Mesodermal cell (in vitro differentiated cells): ENCODE data around the gene NSL1.

ENCODE experiments used
- H3K27ac ChIP-seq: 2 replicates; pipeline ENCODE4 v1.7.0; 2013; ENCODE audit warnings: mild to moderate bottlenecking, low read depth, low read length, moderate library complexity; ENCODE audit not compliant: severe bottlenecking
- H3K36me3 ChIP-seq: 2 replicates; pipeline ENCODE4 v1.7.1; 2013; ENCODE audit warnings: mild to moderate bottlenecking, low read length, moderate library complexity; ENCODE audit not compliant: control insufficient read depth, insufficient read depth
- H3K4me1 ChIP-seq: one replicate; pipeline ENCODE4 v1.7.1; 2013; ENCODE audit warnings: mild to moderate bottlenecking, low read length; ENCODE audit not compliant: insufficient read depth, control insufficient read depth, poor library complexity, severe bottlenecking
- H3K4me3 ChIP-seq: 2 replicates; pipeline ENCODE4 v1.7.0; 2013; ENCODE audit warnings: low read length, control low read depth, mild to moderate bottlenecking; ENCODE audit not compliant: insufficient read depth, poor library complexity, severe bottlenecking; ENCODE audit errors: extremely low read depth
- H3K9me3 ChIP-seq: 2 replicates; pipeline ENCODE4 v1.7.1; 2013; ENCODE audit warnings: mild to moderate bottlenecking, low read length, moderate library complexity; ENCODE audit not compliant: control insufficient read depth
- WGBS, 2 experiments: methylation state at CpG; one replicate each; pipeline ENCODE4 v1.1.5; 2013; ENCODE audit warnings: missing lambda C conversion rate in 2 of 2; ENCODE audit not compliant: insufficient coverage in 2 of 2; 5-methylcytosine and 5-hydroxymethylcytosine counted together

The NSL1 gene

GRCh38 chr1:212752252-212752933 is 39.2 kb downstream of the NSL1 start:
- H3K4me1 ChIP-seq = no peaks in the 10 kb centered on the region
- no peak overlapping the region for H3K4me3 ChIP-seq
- H3K27ac ChIP-seq = no peak overlapping the region
- H3K9me3 ChIP-seq = no peaks in the 10 kb centered on the region
- peaks cover 1% of the 10 kb centered on the region for H3K36me3 ChIP-seq
- WGBS, 2 experiments = 80% methylated on average over 1 of the region's 3 CpGs; no CpG with 5 or more reads in 1 of the 2 experiments

- Histone ChIP-seq H3K36me3 (peaks cover 5% of the 10 kb centered on the region), H3K4me1 (no peaks in the 10 kb centered on the region), H3K9me3 (no peaks in the 10 kb centered on the region), H3K4me3 (no peak overlapping the region), H3K27ac (no peak overlapping the region)
- 58 to 62% methylated on average over 3 to 4 of the region's 4 CpGs for WGBS, 2 experiments
These were observed 41.6 kb downstream of the NSL1 start for GRCh38 chr1:212749821-212750535.

- peaks cover 9% of the 10 kb centered on the region for H3K36me3 ChIP-seq
- no peaks in the 10 kb centered on the region for H3K9me3 ChIP-seq
- no peak overlapping the region for H3K4me3 ChIP-seq
- 60 to 90% methylated on average over 1 to 2 of the region's 3 CpGs for WGBS, 2 experiments
- no peaks in the 10 kb centered on the region for H3K4me1 ChIP-seq
- no peak overlapping the region for H3K27ac ChIP-seq
These were observed 45.0 kb downstream of the NSL1 start for GRCh38 chr1:212746546-212746945.

- no peak overlapping the region for H3K27ac ChIP-seq
- no peak overlapping the region for H3K4me3 ChIP-seq
- H3K4me1 ChIP-seq = no peaks in the 10 kb centered on the region
- H3K36me3 ChIP-seq = peaks cover 15% of the 10 kb centered on the region
- H3K9me3 ChIP-seq = no peaks in the 10 kb centered on the region
These were observed 46.3 kb downstream of the NSL1 start for GRCh38 chr1:212745303-212745702.

GRCh38 chr1:212743901-212744475 is 47.6 kb downstream of the NSL1 start:
- Histone ChIP-seq H3K4me3 (no peak overlapping the region), H3K9me3 (no peaks in the 10 kb centered on the region), H3K27ac (no peak overlapping the region), H3K36me3 (peaks cover 20% of the 10 kb centered on the region), H3K4me1 (no peaks in the 10 kb centered on the region)
- 78 to 89% methylated on average over 3 to 4 of the region's 4 CpGs for WGBS, 2 experiments

- Histone ChIP-seq H3K9me3 (no peaks in the 10 kb centered on the region), H3K4me3 (no peak overlapping the region), H3K36me3 (peaks cover 42% of the 10 kb centered on the region), H3K4me1 (no peaks in the 10 kb centered on the region), H3K27ac (no peak overlapping the region)
- WGBS, 2 experiments = 100% methylated on average over 1 of the region's 1 CpG; no CpG with 5 or more reads in 1 of the 2 experiments
These were observed 53.2 kb downstream of the NSL1 start for GRCh38 chr1:212738330-212738729.

GRCh38 chr1:212737559-212737958 is 54.0 kb downstream of the NSL1 start:
- H3K27ac ChIP-seq = no peak overlapping the region
- H3K4me1 ChIP-seq = no peaks in the 10 kb centered on the region
- H3K4me3 ChIP-seq = no peak overlapping the region
- peaks cover 47% of the 10 kb centered on the region for H3K36me3 ChIP-seq
- no peaks in the 10 kb centered on the region for H3K9me3 ChIP-seq

GRCh38 chr1:212733109-212733508 is 58.5 kb downstream of the NSL1 start:
- H3K4me1 ChIP-seq = no peaks in the 10 kb centered on the region
- no peak overlapping the region for H3K4me3 ChIP-seq
- peaks cover 24% of the 10 kb centered on the region for H3K36me3 ChIP-seq
- WGBS, 2 experiments = 98 to 100% methylated on average over 1 to 7 of the region's 8 CpGs
- H3K9me3 ChIP-seq = no peaks in the 10 kb centered on the region
- H3K27ac ChIP-seq = no peak overlapping the region

- Histone ChIP-seq H3K4me3 (no peak overlapping the region), H3K9me3 (no peaks in the 10 kb centered on the region)
These were observed 59.9 kb downstream of the NSL1 start for GRCh38 chr1:212731630-212732029.

GRCh38 chr1:212728606-212729005 is 63.0 kb downstream of the NSL1 start:
- Histone ChIP-seq H3K36me3 (peaks cover 12% of the 10 kb centered on the region), H3K4me1 (no peaks in the 10 kb centered on the region), H3K9me3 (peaks cover 2% of the 10 kb centered on the region), H3K27ac (no peak overlapping the region), H3K4me3 (no peak overlapping the region)
- WGBS, 2 experiments = 88 to 100% methylated on average over 2 of the region's 5 CpGs

More at GRCh38 chr1:212731630-212732029, 59.9 kb downstream of the NSL1 start:
- peaks cover 26% of the 10 kb centered on the region for H3K36me3 ChIP-seq
- H3K4me1 ChIP-seq = no peaks in the 10 kb centered on the region
- no peak overlapping the region for H3K27ac ChIP-seq
- WGBS, 2 experiments = 100% methylated on average over 1 of the region's 1 CpG; no CpG with 5 or more reads in 1 of the 2 experiments
